HG03457 (cell line): ENCODE results near the gene MIOX.

ENCODE experiments used
- ATAC-seq: cut with Tn5 transposase; IDR thresholded peaks from one replicate; pipeline ENCODE4 v1.9.1; 2021; ENCODE audit warnings: moderate number of reproducible peaks; ENCODE audit not compliant: unreplicated experiment

Gene MIOX

DNA sequence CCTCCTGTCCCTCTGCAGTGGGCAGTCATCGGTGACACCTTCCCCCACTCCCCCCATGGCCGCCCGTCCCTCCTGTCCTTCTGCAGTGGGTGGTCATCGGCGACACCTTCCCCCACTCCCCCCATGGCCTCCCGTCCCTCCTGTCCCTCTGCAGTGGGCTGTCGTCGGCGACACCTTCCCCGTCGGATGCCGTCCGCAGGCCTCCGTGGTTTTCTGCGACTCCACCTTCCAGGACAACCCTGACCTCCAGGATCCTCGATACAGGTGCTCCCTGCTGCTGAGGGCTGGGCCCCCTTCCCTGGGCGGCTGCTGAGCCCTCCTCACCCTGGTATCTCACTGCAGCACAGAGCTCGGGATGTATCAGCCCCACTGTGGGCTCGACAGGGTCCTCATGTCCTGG is 2.2 kb downstream of the MIOX start:
- no peak for ATAC-seq

DNA sequence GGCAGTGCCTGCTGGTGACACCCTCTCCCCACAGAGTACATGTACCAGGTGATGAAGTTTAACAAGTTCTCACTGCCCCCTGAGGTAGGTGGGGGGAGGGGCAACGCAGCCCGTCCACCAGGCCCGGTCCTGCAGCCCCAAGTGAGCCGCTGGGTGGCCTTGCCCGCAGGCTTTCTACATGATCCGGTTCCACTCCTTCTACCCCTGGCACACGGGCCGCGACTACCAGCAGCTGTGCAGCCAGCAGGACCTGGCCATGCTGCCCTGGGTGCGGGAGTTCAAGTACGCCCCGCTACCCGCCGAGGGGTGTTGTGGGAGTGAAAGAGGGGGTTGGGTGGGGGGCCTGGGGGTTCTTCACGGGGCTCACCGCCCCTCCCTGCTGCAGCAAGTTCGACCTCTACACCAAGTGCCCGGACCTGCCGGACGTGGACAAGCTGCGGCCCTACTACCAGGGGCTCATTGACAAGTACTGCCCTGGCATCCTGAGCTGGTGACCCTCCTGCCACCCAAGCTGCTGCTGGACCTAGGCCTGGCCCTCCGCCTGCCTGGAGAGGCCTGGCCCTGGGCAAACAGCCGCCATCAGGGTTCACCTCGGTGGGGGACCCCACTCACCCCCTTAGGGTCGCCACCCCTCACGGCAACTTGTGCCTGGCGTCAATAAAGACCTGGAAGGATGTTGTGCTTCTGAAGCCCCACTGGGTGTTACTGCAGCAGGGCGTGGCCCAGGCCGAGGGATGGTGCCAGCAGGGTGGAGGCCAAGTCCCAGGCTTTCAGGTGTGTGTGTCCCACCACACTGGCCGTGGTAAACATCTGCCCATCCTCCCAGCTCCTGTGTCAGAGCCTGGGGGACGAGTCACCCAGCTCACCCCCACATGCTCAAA is 2.9 kb downstream of the MIOX start:
- ATAC-seq, result no peak

DNA sequence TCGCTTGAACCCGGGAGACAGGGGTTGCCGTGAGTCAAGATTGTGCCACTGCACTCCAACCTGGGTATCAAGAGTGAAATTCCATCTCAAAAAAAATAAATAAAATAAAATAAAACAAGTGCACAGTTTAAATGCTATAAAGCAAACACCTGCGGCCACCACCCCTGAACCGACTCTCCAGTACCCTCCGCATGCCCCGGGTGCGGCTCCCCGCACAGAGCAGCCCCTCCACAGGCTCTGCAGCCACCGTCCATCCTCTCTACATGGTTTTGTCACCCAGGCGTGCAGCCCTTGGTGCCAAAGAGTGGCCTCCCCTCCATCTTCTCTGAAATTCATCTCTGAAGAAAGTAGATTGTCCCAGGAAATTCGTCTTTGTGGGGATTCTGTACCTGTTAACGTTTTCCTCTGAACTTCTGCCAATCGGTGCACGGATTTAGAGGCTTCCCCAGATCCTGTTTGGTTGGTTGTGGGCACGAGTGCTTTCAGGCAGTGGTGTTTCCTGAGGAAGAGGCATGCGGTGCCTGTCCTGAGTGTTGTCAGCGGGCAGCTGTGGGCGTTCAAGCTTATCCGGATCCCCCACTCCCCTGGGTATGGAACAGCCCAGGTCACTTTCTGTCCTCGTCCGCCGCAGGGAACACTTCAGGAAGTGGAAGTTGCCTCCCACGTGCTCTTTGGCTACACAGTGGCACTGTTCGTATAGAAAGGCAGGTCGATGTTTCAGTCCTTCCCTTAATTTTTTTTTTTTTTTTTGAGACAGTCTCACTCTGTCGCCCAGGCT is 4.1 kb downstream of the MIOX start:
- ATAC-seq, result no peak

DNA sequence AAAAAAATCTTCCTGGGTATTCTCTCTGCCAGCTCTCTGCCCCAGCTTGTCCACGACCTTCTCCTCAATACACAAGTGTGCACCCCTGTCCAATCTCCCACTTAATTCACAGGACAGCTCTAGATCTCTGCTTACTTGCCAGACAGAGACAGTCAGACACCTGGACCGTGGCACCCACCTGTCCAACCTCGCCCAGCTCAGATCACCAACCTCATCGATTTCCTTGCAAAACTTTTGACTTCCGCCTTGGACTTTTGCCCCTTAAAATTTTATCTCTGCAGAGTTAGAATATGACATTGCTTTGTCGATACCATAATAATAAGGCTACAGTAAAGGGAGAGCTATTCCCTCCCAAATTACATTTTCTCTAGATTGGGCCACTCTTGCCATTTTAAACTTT is 10.4 kb downstream of the MIOX start:
- ATAC-seq, result no peak

DNA sequence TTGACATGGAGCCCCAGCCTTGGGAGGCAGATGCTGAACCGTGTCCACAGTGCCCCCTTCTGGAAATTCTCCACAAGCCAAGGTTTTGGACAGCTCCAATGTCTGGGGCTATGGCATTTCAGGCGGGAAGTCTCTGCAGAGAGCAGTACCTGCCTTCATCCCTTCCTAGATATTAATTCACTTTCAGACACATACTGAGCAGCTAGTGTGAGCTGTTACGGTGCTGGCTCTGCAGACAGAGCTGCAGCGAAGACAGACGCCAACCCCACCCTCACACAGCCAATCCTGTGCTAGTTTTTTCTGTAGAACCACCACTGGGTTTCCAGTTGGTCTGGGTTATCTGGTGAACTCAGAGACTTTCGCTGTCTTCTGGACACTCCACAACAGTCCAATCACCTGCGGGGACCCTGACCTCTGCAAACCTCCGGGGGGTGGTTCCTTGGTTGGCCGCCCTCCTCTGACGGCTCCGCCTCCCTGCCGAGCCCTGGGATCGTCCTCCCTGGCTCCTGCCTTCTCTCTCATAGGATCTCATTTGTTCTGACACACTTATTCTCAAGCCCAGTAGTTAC is 11.7 kb downstream of the MIOX start:
- no peak for ATAC-seq

DNA sequence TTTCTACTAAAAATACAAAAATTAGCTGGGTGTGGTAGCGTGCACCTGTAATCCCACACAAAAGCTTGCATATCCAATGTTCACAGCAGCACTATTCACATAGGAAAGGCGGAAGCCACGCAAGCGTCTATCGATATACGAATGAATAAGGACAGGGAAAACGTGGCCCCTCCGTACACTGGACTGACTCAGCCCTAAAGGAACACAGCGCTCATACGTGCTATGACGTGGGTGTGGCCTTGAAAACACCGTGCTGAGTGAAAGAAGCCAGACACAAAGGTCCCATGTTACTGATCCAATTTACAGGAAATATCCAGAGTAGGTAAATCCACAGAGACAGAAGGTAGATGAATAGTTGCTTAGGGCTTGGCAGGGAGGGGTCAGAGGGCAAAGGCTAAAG is 13.8 kb downstream of the MIOX start:
- ATAC-seq, result no peak

DNA sequence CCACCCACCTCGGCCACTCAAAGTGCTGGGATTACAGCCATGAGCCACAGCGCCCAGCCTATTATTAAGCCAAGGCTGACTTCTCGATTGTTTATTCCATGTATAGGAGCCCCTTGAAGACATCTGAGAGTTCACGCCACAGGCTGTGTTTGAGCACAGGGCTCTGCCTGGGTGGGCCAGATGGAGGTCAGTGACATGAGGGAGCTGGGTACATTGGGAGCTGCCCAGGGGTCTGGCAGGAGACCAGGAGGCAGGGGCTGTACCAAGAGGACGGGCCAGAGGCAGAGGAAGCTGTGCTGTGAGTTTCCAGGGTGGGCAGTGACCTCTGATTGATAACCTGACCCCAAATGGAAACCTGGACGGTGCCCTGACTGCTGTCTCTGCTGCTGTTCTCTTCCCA is 15.4 kb downstream of the MIOX start:
- no peak for ATAC-seq

DNA sequence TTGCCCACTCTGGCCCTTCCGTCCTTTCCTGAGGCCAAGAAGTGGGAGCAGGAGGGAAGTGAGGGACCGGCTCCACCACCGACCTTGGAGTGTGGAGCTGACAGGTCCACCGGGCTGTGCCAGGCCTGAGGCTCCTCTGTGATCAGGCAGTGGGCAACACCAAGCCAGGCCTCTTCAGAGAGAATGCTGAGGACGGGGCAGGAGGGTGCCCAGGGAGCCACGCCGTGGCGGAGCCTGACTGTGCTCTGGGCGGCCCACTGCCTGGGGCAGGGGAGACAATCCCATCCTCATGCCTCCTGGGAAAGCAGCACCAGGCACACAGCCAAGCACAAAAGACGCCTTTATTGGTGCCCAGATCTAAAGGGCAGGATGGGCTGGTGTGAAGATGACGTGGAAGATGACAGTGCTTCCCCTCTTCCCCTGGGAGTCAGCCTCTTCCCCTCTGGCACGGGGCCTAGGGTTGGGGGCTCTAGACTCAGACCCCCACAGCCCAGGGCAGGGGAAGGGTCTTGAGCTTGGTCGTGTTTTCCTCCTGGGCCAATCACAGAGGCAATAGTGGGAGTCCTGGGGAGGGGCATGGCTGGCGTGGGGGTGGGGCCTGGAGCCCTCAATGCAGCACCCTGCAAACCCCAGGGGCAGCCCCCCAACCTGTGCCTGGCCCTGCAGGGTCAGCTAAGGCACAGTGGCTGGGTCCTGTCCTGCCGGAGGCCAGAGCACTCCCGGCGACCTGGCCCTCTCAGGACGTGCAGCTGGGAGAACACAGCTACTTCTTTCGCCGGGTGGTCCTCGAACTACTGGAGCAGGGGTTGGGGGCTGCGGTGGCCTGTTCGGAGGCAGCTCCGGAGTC is 16.2 kb downstream of the MIOX start:
- no peak for ATAC-seq

DNA sequence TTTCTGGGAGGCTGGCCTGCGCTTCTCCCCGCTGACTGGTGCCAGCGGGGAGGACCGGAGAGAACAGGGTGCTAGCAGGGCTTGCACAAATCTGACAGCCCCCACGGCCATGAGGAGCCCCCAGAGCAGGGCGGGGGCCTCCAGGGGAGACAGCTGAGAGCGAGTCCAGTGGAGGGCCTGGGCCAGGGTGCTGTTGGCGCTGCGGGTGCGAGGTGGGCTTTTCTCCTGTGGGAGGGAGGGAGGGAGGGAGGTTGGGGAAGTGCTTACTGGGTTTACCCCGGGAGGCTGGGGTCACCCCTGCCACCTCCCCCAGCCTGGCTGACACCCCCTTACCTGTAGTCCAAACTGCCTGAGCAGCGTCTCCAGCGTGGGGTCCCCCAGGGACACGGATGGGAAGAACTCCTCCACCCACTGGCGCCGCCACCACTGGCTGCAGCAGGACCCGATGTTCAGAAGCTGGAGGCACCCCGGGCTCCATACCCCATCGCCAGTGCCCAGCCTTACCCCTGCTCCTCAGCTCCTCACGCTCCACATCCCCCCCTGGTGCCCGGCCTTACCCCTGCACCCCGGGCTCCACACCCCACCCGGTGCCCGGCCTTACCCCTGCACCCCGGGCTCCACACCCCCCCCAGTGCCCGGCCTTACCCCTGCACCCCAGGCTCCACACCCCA is 17.0 kb downstream of the MIOX start:
- ATAC-seq, result no peak

DNA sequence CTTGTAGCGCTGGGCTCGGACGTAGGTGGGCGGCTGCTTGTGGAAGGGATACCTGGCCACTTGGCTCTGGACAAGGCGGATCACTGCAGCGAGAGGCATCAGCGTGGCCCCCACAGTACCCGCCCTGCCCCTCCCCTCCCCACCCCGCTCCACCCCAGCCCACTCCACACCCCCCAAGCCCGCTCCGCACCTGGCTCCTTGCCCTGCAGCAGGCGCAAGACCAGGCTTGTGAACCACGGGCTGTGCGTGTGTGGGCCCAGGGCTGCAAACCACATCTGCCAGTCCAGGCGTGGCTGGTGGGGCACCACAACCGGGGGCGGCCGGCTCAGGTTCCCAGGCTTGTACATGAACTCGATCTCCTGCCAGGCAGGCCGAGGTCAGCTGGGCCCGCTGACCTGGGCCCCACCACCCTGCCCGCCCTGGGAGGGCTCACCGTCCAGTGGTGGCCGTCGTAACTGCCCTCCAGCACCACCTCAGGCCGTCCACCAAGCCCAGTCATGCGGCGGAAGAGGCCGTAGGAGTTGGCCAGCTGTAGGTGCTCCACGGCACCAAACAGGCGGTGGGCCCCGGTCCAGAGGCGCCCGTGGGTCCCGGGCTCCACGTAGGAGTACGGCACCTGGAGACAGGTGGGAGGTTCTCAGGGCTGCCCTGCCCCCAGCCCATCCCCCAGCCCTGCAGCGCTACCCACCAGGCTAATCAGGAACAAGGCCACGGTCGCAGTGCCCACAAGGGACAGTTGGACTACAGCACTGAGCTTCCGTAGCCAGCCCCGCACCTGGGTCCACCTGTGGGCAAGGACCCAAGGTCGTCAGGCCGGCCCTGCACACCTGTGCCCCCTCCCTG is 17.9 kb downstream of the MIOX start:
- ATAC-seq, result no peak

DNA sequence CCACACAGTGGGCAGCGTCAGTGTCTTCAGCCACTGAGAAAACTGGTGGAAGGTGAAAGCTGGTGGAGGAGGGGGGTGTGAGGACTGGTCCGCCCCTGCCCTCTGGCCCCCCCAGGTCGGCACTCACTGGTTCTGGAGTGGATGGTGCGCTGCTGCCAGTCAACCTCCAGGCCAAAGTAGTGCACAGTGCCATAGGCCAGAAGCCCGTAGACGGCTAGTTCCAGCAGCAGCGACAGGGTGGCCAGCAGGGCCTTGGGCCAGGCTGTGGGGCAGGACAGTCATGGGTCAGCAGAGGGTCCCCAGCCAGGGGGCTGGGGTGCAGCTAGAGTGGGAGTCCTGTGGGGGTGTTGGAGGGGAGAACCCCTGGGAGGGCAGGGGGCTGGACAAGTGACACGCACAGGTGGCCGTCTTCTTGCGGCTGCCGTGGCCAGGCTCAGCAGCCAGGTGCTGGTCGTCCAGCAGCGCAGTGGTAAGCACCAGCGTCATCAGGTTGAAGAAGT is 18.7 kb downstream of the MIOX start:
- ATAC-seq, result no peak

DNA sequence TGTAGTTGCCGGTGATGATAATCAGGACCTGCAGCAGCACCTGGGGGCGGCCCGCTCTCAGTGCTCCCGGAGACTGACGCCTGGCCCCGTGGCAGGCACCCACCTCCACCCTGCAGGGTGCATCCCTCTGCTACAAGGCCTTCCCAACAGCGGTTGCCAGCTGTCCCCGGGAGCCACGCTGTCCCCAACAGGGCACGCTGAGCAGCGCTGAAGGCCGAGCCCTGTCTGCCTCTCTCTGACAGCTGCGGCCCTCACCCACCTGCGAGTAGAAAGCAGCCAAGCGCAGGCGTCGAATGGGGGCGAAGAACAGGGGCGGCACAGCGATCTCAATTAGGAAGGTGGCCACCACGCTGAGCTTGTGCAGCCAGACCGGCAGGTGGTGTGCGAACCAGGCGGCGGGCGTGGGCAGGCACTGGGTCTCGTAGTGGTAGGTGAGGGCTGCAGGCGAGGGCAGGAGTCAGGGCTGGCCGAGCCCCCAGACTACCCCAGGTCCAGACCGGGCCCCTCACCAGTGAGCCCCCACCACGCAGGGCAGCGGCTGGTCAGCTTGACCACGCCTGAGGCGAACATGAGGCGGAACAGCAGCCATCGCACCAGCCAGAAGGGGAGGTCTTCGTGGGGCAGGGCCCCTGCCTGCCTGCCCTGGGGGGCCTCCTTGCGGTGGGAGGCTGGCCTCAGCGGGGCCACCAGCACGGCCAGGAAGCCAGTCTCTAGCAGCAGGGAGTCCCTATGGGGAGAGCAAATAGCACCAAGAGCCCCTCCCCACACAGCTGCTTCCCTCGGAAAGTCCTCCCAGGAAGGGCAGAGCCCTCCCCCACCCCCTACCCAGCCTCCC is 19.3 kb downstream of the MIOX start:
- ATAC-seq, result no peak

DNA sequence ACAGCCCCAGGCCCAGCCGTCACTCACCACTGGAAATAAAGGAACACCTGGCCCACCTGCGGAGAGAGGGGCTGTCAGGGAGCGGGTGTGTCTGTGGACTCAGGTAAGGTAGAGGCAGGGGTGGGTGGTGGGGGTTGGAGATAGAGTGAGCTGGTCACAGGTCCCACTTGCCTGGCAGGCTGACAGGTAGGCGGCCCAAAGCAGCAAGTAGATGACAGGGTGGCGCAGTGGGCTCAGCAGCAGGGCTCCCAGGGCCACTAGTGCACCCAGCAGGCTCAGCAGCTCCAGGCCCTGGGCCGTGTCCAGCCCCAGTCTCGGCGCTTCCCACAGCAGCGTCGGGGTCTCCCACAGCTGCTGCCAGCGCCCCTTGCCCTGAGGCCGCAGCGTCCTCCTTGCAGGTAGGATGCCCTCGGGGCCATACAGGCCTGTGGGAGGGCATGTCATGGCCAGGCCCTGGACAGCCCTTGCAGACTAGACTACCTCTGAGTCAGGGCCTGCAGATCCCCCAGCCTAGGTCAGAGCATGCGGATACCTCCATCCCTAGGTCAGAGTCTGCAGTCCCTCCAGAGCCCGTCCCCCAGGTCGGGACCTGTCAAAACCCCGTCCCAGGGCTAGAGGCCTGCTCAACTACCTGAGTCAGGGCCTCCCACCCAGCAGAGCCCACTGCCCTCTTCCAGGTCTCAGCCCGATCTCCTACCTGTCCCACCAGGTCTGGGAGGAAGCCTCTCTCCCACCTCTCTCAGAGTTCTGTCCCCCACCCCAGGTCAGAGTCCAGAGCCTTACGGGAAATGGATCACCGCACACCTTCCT is 20.2 kb downstream of the MIOX start:
- peak; percentile 5 for ATAC-seq

DNA sequence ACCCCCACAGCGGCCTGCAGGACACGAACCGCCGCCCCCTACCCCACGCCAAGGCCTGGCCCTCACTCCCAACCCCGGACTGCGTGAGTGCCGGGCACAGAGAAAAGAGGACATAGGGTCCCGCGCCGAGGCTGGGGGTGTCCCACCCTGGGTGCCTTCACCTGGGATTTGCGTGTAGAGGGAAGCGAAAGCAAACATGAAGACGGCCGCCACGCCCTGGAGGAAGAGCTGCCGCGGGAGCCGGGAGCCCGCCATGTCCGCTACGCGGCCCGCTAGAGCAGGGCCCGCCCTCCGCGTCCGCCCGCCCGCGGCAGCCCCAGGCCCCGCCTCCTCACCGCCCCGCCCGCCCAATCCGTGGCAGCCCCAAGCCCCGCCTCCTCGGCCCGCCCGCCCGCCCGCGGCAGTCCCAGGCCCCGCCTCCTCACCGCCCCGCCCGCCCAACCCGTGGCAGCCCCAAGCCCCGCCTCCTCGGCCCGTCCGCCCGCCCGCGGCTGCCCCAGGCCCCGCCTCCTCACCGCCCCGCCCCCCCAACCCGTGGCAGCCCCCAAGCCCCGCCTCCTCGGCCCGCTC is 20.8 kb downstream of the MIOX start, which contains the start of gene LMF2:
LMF2 (minus strand) TSS at position 282 of the 570 bp plus-strand sequence; CDS start at position 255, 27 bp downstream.
- peak; percentile 42 for ATAC-seq

DNA sequence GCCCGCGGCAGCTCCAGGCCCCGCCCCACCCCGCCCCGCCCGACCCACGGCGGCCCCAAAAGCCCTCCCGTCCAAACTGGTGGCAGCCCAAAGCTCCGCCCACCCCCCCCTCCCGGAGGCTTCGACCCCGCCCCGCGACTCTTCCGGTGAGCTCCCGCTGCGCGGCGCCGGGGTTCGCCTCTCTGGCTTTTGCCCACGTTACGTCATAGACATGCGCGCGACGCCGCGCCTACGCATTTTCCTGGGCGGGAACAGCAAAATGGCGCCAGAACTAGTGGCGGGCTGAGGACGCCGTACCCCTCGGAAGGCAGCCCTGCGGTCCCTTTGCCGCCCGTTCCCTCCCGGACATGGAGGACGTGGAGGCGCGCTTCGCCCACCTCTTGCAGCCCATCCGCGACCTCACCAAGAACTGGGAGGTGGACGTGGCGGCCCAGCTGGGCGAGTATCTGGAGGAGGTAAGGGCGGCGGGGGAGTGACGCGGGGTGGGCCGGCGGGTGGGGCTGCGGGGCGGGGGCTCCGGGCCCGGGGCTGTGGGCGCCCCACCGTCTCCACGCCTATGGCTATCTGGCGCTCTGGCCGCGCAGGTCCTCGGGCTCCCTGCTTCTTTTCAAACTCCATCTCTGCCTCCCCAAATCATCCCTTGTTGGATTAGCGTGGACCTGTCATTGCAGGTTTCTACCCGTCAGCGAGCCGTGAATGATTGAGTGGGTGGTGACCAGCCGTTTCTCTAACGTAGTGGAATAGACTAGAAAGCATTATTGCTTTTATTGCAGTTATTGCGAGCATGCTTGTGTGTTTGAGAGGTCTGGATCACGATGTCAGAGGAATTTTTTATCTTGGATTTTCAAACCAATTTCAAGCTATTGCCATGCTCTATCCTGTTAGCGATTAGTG is 21.6 kb downstream of the MIOX start, which contains the start of gene NCAPH2:
NCAPH2 (plus strand) TSS at position 234 of the 894 bp plus-strand sequence; CDS start at position 348, 114 bp downstream.
- peak; percentile 37 for ATAC-seq

DNA sequence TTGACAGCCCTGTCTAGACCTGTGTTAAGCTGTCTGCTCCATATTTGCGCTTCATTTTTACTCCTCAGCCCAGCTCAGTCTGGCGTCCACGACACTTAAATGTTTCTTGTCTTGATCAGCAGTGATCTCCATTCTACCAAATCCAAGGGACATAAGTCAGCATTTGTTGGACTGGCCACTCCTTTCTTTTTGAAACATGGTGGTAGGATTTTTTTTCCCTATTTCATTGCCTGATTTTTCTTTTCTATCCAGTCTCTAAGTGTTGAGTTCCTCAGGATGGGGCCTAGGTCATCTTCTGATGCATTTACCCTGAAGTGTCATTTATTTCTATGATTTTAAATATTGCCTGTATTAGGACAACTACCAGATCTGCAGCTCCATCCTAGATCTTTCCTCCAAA is 22.2 kb downstream of the MIOX start:
- ATAC-seq, result no peak
